Urinary bladder (tissue), 4 donors: ENCODE results near the gene SULT1C2. TPM values are rescaled to one million over a fixed set of nuclear protein-coding genes. Genes with fewer than 3 reads are reported as not detected.
"Not testable (repeated sequence)": the region's sequence is repeated elsewhere in the genome, so short reads cannot be mapped to it uniquely, and the experiment has no call there.

Source experiments
- DNase-seq: peaks from one replicate; pipeline ENCODE4 v3.0.0-alpha.2; 2015; ENCODE audit errors: extremely low spot score
- H3K27ac ChIP-seq: one replicate; pipeline ENCODE4 v1.5.1; 2013; ENCODE audit warnings: low read depth, mild to moderate bottlenecking, moderate library complexity
- H3K36me3 ChIP-seq: one replicate; pipeline ENCODE4 v1.6.1; 2013; ENCODE audit warnings: mild to moderate bottlenecking, moderate library complexity; ENCODE audit not compliant: insufficient read depth
- H3K4me1 ChIP-seq: one replicate; pipeline ENCODE4 v1.6.1; 2013; ENCODE audit warnings: mild to moderate bottlenecking, moderate library complexity; ENCODE audit not compliant: insufficient read depth
- H3K4me3 ChIP-seq: one replicate; pipeline ENCODE4 v1.5.1; 2013; ENCODE audit warnings: low read depth, low read length
- WGBS: extraction: QIAGEN DNeasy Blood & Tissue Kit; methylation state at CpG from one replicate; pipeline ENCODE4 v1.1.7; 2013; 5-methylcytosine and 5-hydroxymethylcytosine counted together
- polyA plus RNA-seq: library from polyadenylated mRNA; stranded (reverse); fragments of 200-250 nt; gene quantifications from one replicate; pipeline ENCODE4 v1.2.3, GENCODE V29; 2013
- total RNA-seq: library from RNA; depleted of rRNA; stranded (reverse); fragments of >200 nt; gene quantifications from one replicate; pipeline ENCODE4 v1.2.3, GENCODE V29; 2014
- donor health status: healthy with polysubstance abuse.
- donor health status: healthy.

SULT1C2 gene
- total and polyA plus RNA-seq, 2 donors = 0.15 to 3.3 TPM

- Histone ChIP-seq H3K4me1 (no peaks in the 10 kb centered on the region), H3K27ac (no peak overlapping the region), H3K4me3 (no peak overlapping the region), H3K36me3 (no peaks in the 10 kb centered on the region)
- DNase-seq = no peak
- 79% methylated on average over 5 of the region's 5 CpGs for WGBS
Observed at GRCh38 chr2:108348816-108349570, 60.3 kb downstream of the SULT1C2 start.

GRCh38 chr2:108349571-108349928, 60.9 kb downstream of the SULT1C2 start:
- Histone ChIP-seq H3K4me1 (no peaks in the 10 kb centered on the region), H3K27ac (no peak overlapping the region), H3K36me3 (no peaks in the 10 kb centered on the region), H3K4me3 (no peak overlapping the region)
- no peak for DNase-seq
- WGBS = 89% methylated on average over 2 of the region's 2 CpGs

- DNase-seq = no peak
- no peak overlapping the region for H3K4me3 ChIP-seq
- no peaks in the 10 kb centered on the region for H3K4me1 ChIP-seq
- no peaks in the 10 kb centered on the region for H3K36me3 ChIP-seq
- H3K27ac ChIP-seq = no peak overlapping the region
Observed at GRCh38 chr2:108351889-108352288, 63.2 kb downstream of the SULT1C2 start.

GRCh38 chr2:108354136-108354535, 65.4 kb downstream of the SULT1C2 start:
- WGBS = 68% methylated on average over 5 of the region's 5 CpGs
- no peak overlapping the region for H3K4me3 ChIP-seq
- DNase-seq = no peak
- no peaks in the 10 kb centered on the region for H3K36me3 ChIP-seq
- H3K4me1 ChIP-seq = no peaks in the 10 kb centered on the region
- H3K27ac ChIP-seq = no peak overlapping the region

GRCh38 chr2:108355906-108356734, 67.4 kb downstream of the SULT1C2 start:
- Histone ChIP-seq H3K4me1 (no peaks in the 10 kb centered on the region), H3K4me3 (no peak overlapping the region), H3K36me3 (no peaks in the 10 kb centered on the region), H3K27ac (no peak overlapping the region)
- 80% methylated on average over 2 of the region's 2 CpGs for WGBS
- no peak for DNase-seq

- DNase-seq, H3K27ac ChIP-seq: not testable (repeated sequence)
- WGBS = 85% methylated on average over 1 of the region's 1 CpG
Observed at GRCh38 chr2:108359336-108359735, 70.6 kb downstream of the SULT1C2 start.

More at GRCh38 chr2:108359336-108359735, 70.6 kb downstream of the SULT1C2 start:
- H3K36me3 ChIP-seq, H3K4me3 ChIP-seq, H3K4me1 ChIP-seq: not testable (repeated sequence)

Other genes with a start within 250 kb of the SULT1C2 start
- not detected for gene SULT1C3, start 48.9 kb upstream of the SULT1C2 start, total RNA-seq
- not detected for gene SULT1C3, start 48.9 kb upstream of the SULT1C2 start, polyA plus RNA-seq
- 31.9 TPM for gene SULT1C4, start 89.1 kb downstream of the SULT1C2 start, total RNA-seq
- gene SULT1C4, start 89.1 kb downstream of the SULT1C2 start, polyA plus RNA-seq = 4.6 TPM
- 110 TPM for gene GCC2, start 160.3 kb downstream of the SULT1C2 start, total RNA-seq
- gene GCC2, start 160.3 kb downstream of the SULT1C2 start, polyA plus RNA-seq = 15.3 TPM
- 94.1 TPM for gene LIMS1, start 245.6 kb downstream of the SULT1C2 start, total RNA-seq
- 45.1 TPM for gene LIMS1, start 245.6 kb downstream of the SULT1C2 start, polyA plus RNA-seq